Endothelial cell of umbilical vein (primary cell): Measurements from ENCODE around the gene PLXDC1. TPM values are rescaled to one million over a fixed set of nuclear protein-coding genes. Genes with fewer than 3 reads are reported as not detected.

Source experiments
- BruUV-seq: library from RNA; stranded (reverse); fragments of 400-500 nt; replicated peaks from 2 replicates; lab custom pipeline; 2021; lab: Mats Ljungman, UMichigan
- CTCF ChIA-PET: fragments of 300-600, 350-600 bp; sonication (Branson Sonifier 250); formaldehyde crosslinking; loops from one replicate; lab custom pipeline; 2021; ENCODE audit warnings: antibody characterized with exemption, inconsistent platforms; lab: Charles Lee
- POLR2A ChIA-PET: fragments of 300-600, 350-600 bp; sonication (Branson Sonifier 250); formaldehyde crosslinking; loops from one replicate; lab custom pipeline; 2021; ENCODE audit warnings: antibody characterized with exemption, inconsistent platforms; lab: Charles Lee
- DNase-seq: peaks from one replicate; pipeline ENCODE4 v3.0.0-alpha.2; 2011; ENCODE audit warnings: low read depth, low spot score
- FAIRE-seq: peaks from 2 replicates; lab custom pipeline; 2011; peaks lifted over from hg19 to GRCh38; lab: Jason Lieb, UNC
- H2AFZ ChIP-seq: 2 replicates; pipeline ENCODE4 v1.6.0; 2012; ENCODE audit warnings: low read depth, low read length, control low read depth, inconsistent platforms
- H3K27ac ChIP-seq: 2 replicates; pipeline ENCODE4 v1.5.1; 2011; ENCODE audit warnings: low read depth, mild to moderate bottlenecking, control low read depth, low read length, moderate library complexity; ENCODE audit not compliant: insufficient read depth
- H3K27me3 ChIP-seq, 2 experiments: 2 replicates each; pipeline versions ENCODE4 v1.6.0 to v1.6.1; 2011; ENCODE audit warnings: low read length in 2 of 2, mixed read lengths in 1 of 2; ENCODE audit not compliant: control insufficient read depth in 2 of 2, insufficient read depth in 2 of 2
- H3K36me3 ChIP-seq, 2 experiments: 2 replicates in 1 of 2; 3 replicates in 1 of 2; pipeline ENCODE4 v1.5.1; 2011; ENCODE audit warnings: low read length in 2 of 2, mild to moderate bottlenecking in 1 of 2, moderate library complexity in 1 of 2; ENCODE audit not compliant: control insufficient read depth in 2 of 2, insufficient read depth in 2 of 2; ENCODE audit errors: extremely low read depth in 1 of 2
- H3K4me1 ChIP-seq: 3 replicates; pipeline ENCODE4 v1.5.1; 2011; ENCODE audit warnings: mild to moderate bottlenecking, low read length; ENCODE audit not compliant: control insufficient read depth, insufficient read depth; ENCODE audit errors: extremely low read depth
- H3K4me2 ChIP-seq: 2 replicates; pipeline ENCODE4 v1.6.1; 2011; ENCODE audit warnings: low read length, control low read depth, mixed read lengths; ENCODE audit not compliant: insufficient read depth
- H3K4me3 ChIP-seq, 3 experiments: fragments of 200-600 bp in 1 of 3; sonication (generic), shearing (Covaris generic) in 1 of 3; replicated peaks in 1 of 3; 2 replicates each; pipeline ENCODE4 v1.5.1; 2011 to 2016; ENCODE audit warnings: control low read depth in 3 of 3, low read length in 3 of 3, mild to moderate bottlenecking in 2 of 3, inconsistent platforms in 1 of 3, low read depth in 1 of 3, moderate library complexity in 1 of 3; ENCODE audit not compliant: insufficient read depth in 1 of 3
- H3K79me2 ChIP-seq: 2 replicates; pipeline ENCODE4 v1.6.0; 2012; ENCODE audit warnings: low read length, inconsistent platforms; ENCODE audit not compliant: control insufficient read depth, insufficient read depth
- H3K9ac ChIP-seq: replicated peaks from 2 replicates; pipeline ENCODE3; 2011; ENCODE audit warnings: low read length, control low read depth; ENCODE audit not compliant: insufficient read depth; ENCODE audit errors: extremely low read depth
- H3K9me1 ChIP-seq: replicated peaks from 3 replicates; pipeline ENCODE4 v1.6.0; 2011; ENCODE audit warnings: mild to moderate bottlenecking, low read length; ENCODE audit not compliant: control insufficient read depth, insufficient read depth; ENCODE audit errors: extremely low read depth
- H3K9me3 ChIP-seq: replicated peaks from 2 replicates; pipeline ENCODE4 v1.5.1; 2012; ENCODE audit warnings: low read length, inconsistent platforms; ENCODE audit not compliant: control insufficient read depth, insufficient read depth
- H4K20me1 ChIP-seq: replicated peaks from 2 replicates; pipeline ENCODE3; 2011; ENCODE audit warnings: mild to moderate bottlenecking, low read length; ENCODE audit not compliant: control insufficient read depth, insufficient read depth; ENCODE audit errors: extremely low read depth
- EZH2 ChIP-seq: IDR thresholded peaks from 2 replicates; pipeline ENCODE4 v1.6.1; 2012; ENCODE audit warnings: borderline replicate concordance, low read depth, mild to moderate bottlenecking, moderate library complexity, low read length, inconsistent platforms; ENCODE audit not compliant: severe bottlenecking
- FOS ChIP-seq: IDR thresholded peaks from 2 replicates; pipeline ENCODE4 v1.6.1; 2011; ENCODE audit warnings: mild to moderate bottlenecking, low read length, moderate library complexity, borderline replicate concordance; ENCODE audit not compliant: insufficient read depth
- GATA2 ChIP-seq: IDR thresholded peaks from 2 replicates; pipeline ENCODE4 v1.7.0; 2011; ENCODE audit warnings: low read depth, mild to moderate bottlenecking, moderate library complexity, mixed read lengths, low read length; ENCODE audit not compliant: insufficient read length, insufficient read depth
- JUN ChIP-seq: IDR thresholded peaks from 2 replicates; pipeline ENCODE4 v1.6.1; 2011; ENCODE audit warnings: borderline replicate concordance, low read depth; ENCODE audit not compliant: insufficient read length, insufficient read depth
- MYC ChIP-seq: IDR thresholded peaks from one replicate; pipeline ENCODE4 v1.6.1; 2011; ENCODE audit warnings: mild to moderate bottlenecking, low read depth, low read length
- POLR2A ChIP-seq: IDR thresholded peaks from 2 replicates; pipeline ENCODE4 v1.6.1; 2012; ENCODE audit warnings: low read depth, mild to moderate bottlenecking, control low read depth, low read length
- POLR2AphosphoS5 ChIP-seq: IDR thresholded peaks from 2 replicates; pipeline ENCODE4 v1.6.1; 2012; ENCODE audit warnings: low read depth, mild to moderate bottlenecking, control low read depth, low read length, moderate library complexity; ENCODE audit not compliant: insufficient read depth
- dilution Hi-C: fragments of 300-500 bp; cut with MboI; formaldehyde crosslinking; loops from one replicate; pipeline ENCODE4 v1.15.0; 2019; ENCODE audit warnings: low sequenced_read_pairs; ENCODE audit not compliant: extremely low pct_ligation_motif_present
- intact Hi-C: fragments of 100-400 bp; cut with micrococcal nuclease; formaldehyde crosslinking; loops from one replicate; pipeline ENCODE4 v1.10.0; 2022
- polyA plus RNA-seq, 4 experiments: library from polyadenylated mRNA; depleted of rRNA in 3 of 4; stranded (reverse) in 3 of 4; unstranded in 1 of 4; fragments of >200 nt; gene quantifications; 2 replicates each; pipeline versions ENCODE4 v1.2.1 to v1.2.3, GENCODE V29; 2011 to 2012; ENCODE audit warnings: missing spikeins in 1 of 4
- total RNA-seq: library from RNA; stranded (reverse); gene quantifications from 2 replicates; pipeline ENCODE4 v1.2.3, GENCODE V29; 2021
- TF ChIP-seq, protein P1 (sequence below), 2 donors: IDR thresholded peaks; 1 replicate in 1 of 2; 2 replicates in 1 of 2; pipeline ENCODE4 v1.5.1; 2011; ENCODE audit warnings: low read length in 2 of 2, mild to moderate bottlenecking in 2 of 2, moderate library complexity in 2 of 2, control low read depth in 1 of 2, inconsistent platforms in 1 of 2, low read depth in 1 of 2; ENCODE audit not compliant: insufficient read depth in 1 of 2; ENCODE audit errors: extremely low read depth in 1 of 2
- TF ChIP-seq, protein P2 (sequence below): IDR thresholded peaks from 2 replicates; pipeline ENCODE4 v1.6.1; 2011; ENCODE audit not compliant: insufficient read depth, insufficient read length

PLXDC1 gene
- total and polyA plus RNA-seq, 2 donors (not counting 3 experiments of a cell fraction or from before 2014, with no cell fraction given): 0.03 TPM; not detected in 1

DNA sequence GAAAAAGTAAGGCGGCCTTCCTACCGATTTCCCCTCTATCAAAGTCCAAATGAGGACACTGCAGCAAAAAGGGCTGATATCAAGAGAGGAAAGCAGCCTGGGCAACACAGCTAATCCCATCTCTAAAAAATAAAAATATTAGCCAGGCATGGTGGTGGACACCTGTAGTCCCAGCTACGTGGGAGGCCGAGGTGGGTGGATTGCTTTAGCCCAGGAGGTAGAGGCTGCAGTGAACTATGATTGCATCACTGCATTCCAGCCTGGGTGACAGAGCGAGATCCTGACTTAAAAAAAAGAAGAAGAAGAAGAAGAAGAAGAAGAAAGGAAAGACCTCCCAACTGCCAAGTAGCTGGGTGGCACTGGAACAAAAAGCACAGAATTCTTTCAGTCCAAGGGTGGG is 31.6 kb upstream of the PLXDC1 start:
- no TSS peak for BruUV-seq
- Histone ChIP-seq H3K4me1 (peaks cover 6% of the 10 kb centered on the region), H3K9me1 (no peaks in the 10 kb centered on the region), H3K27me3 (no peaks in the 10 kb centered on the region), H3K9ac (no peak overlapping the region), H3K4me3 (no peak overlapping the region), H3K9me3 (no peaks in the 10 kb centered on the region), H3K27ac (no peak overlapping the region), H3K36me3 (peaks cover 3 to 41% of the 10 kb centered on the region in 2 experiments), H2AFZ (no peak overlapping the region), H3K79me2 (no peaks in the 10 kb centered on the region), H3K4me2 (no peak overlapping the region), H4K20me1 (no peaks in the 10 kb centered on the region)
- intact Hi-C loops (no loop called here), dilution Hi-C loops (no loop called here)
- no peak for DNase-seq
- no peak for TF ChIP-seq EZH2
- TF ChIP-seq POLR2A: no peak
- TF ChIP-seq, protein P1, sequence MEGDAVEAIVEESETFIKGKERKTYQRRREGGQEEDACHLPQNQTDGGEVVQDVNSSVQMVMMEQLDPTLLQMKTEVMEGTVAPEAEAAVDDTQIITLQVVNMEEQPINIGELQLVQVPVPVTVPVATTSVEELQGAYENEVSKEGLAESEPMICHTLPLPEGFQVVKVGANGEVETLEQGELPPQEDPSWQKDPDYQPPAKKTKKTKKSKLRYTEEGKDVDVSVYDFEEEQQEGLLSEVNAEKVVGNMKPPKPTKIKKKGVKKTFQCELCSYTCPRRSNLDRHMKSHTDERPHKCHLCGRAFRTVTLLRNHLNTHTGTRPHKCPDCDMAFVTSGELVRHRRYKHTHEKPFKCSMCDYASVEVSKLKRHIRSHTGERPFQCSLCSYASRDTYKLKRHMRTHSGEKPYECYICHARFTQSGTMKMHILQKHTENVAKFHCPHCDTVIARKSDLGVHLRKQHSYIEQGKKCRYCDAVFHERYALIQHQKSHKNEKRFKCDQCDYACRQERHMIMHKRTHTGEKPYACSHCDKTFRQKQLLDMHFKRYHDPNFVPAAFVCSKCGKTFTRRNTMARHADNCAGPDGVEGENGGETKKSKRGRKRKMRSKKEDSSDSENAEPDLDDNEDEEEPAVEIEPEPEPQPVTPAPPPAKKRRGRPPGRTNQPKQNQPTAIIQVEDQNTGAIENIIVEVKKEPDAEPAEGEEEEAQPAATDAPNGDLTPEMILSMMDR (IDR thresholded peaks at IDR 0.05; ENCODE audit: extremely low read depth in 1 of 2, insufficient read depth in 1 of 2, low read depth in 1 of 2, low read length in 2 of 2): no peak
- no peak for TF ChIP-seq MYC
- CTCF ChIA-PET: interaction anchor here (0.8 to 1.5 kb wide), 5 partner anchors 8 to 62 kb away, joined by 3 to 13 read pairs (median 4); no protein-coding TSS in a partner anchor
- no peak for FAIRE-seq
- POLR2A ChIA-PET: no interaction called here

DNA sequence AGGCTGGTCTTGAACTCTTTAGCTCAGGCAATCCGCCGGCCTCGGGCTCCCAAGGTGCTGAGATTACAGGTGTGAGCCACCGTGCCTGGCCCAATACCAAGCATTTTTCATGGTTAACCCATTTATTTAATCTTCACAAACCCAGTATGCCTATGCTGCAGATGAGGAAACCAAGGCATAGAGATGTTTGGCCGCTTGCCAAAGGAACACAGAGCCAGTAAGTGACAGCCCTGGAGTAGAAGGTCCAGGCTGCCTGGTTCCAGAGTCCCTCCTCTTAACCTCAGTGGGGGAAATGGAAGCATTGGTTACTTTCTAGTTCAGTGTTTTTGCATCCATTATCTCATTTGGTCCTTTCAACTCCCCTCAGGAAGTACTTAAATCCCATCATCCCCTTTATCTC is 29.9 kb upstream of the PLXDC1 start:
- DNase-seq: no peak

More for the DNA sequence above, 29.9 kb upstream of the PLXDC1 start:
- intact Hi-C loops (no loop called here), dilution Hi-C loops (no loop called here)
- Histone ChIP-seq H3K27me3 (no peaks in the 10 kb centered on the region), H2AFZ (no peak overlapping the region), H3K4me1 (peaks cover 6% of the 10 kb centered on the region), H3K36me3 (peaks cover 8 to 36% of the 10 kb centered on the region in 2 experiments), H4K20me1 (no peaks in the 10 kb centered on the region), H3K4me3 (no peak overlapping the region), H3K9me3 (no peaks in the 10 kb centered on the region), H3K27ac (no peak overlapping the region), H3K9me1 (no peaks in the 10 kb centered on the region), H3K79me2 (no peaks in the 10 kb centered on the region), H3K4me2 (no peak overlapping the region), H3K9ac (no peak overlapping the region)
- no TSS peak for BruUV-seq
- ChIA-PET CTCF (interaction anchor here (1.1 to 11.0 kb wide), 2 partner anchors 63 to 198 kb away, joined by 3 to 130 read pairs; no protein-coding TSS in a partner anchor), POLR2A (no interaction called here)
- TF ChIP-seq FOS: no peak
- TF ChIP-seq MYC: no peak
- TF ChIP-seq JUN: no peak
- TF ChIP-seq, protein P1 (IDR thresholded peaks at IDR 0.05; ENCODE audit: extremely low read depth in 1 of 2, insufficient read depth in 1 of 2, low read depth in 1 of 2, low read length in 2 of 2): no peak
- no peak for TF ChIP-seq POLR2AphosphoS5
- TF ChIP-seq, protein P2, sequence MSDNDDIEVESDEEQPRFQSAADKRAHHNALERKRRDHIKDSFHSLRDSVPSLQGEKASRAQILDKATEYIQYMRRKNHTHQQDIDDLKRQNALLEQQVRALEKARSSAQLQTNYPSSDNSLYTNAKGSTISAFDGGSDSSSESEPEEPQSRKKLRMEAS: no peak
- TF ChIP-seq GATA2: no peak
- TF ChIP-seq POLR2A: no peak
- TF ChIP-seq EZH2: no peak
- no peak for FAIRE-seq
